ENCODE data around the gene CCDC149. TPM values are rescaled to one million over a fixed set of nuclear protein-coding genes. Genes with fewer than 3 reads are reported as not detected.
A peak's percentile ranks its signal among the peaks of the same experiment; 100 is the strongest.

CCDC149 gene
- total and polyA plus RNA-seq, 8 donors, result 18.8 to 26.1 (median 22.0) TPM

DNA sequence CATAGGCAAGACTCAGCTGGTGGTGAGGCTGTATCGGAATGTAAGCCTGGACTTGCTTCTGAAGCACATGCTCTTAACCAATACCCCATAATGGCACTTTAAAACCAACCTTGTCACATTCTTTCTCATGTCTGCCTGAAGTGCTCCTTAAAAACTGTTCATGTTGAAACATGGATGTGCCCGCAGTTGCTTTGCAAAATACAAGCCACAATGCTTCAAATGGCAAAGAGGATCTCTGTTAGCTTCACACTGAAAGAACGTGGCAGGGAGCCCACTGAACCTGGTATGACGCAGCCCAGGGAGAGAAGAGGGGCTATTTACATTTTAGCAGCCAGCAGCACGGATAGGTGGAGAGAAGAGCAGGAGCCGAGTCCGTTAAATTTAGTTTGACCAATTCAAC, 88.1 kb downstream of the CCDC149 start:
- Histone ChIP-seq H3K4me3 (no peak overlapping the region), H3K4me1 (no peaks in the 10 kb centered on the region), H3K36me3 (peaks cover 0 to 28% of the 10 kb centered on the region in 2 donors), H3K9me3 (no peaks in the 10 kb centered on the region), H3K27ac (no peak overlapping the region), H3K27me3 (no peaks in the 10 kb centered on the region)
- DNase-seq, result no peak
- ATAC-seq, result peak; percentile 92
- TF ChIP-seq CTCF (IDR thresholded peaks at IDR 0.05), result no peak
- intact Hi-C loops (cut with DNase I), result no loop called here

- Histone ChIP-seq H3K27ac (no peak overlapping the region), H3K27me3 (no peaks in the 10 kb centered on the region), H3K36me3 (peaks cover 0 to 36% of the 10 kb centered on the region in 2 donors), H3K4me1 (no peaks in the 10 kb centered on the region), H3K9me3 (no peaks in the 10 kb centered on the region), H3K4me3 (no peak overlapping the region)
- intact Hi-C loops (cut with DNase I), result no loop called here
- no peak for TF ChIP-seq CTCF (IDR thresholded peaks at IDR 0.05)
- DNase-seq (no peak), ATAC-seq (no peak)
Measured at GRCh38 chr4:24820541-24820940, 92.3 kb downstream of the CCDC149 start.

GRCh38 chr4:24816797-24817196, 96.0 kb downstream of the CCDC149 start:
- no peaks in the 10 kb centered on the region for H3K4me1 ChIP-seq
- H3K4me3 ChIP-seq, result no peak overlapping the region
- no peaks in the 10 kb centered on the region for H3K27me3 ChIP-seq
- intact Hi-C loops (cut with DNase I), result no loop called here
- DNase-seq (no peak), ATAC-seq (no peak)
- H3K36me3 ChIP-seq, result peaks cover 0 to 43% of the 10 kb centered on the region in 2 donors
- peaks cover 0 to 1% of the 10 kb centered on the region in 2 donors for H3K9me3 ChIP-seq
- no peak for TF ChIP-seq CTCF (IDR thresholded peaks at IDR 0.05)
- H3K27ac ChIP-seq, result no peak overlapping the region

DNA sequence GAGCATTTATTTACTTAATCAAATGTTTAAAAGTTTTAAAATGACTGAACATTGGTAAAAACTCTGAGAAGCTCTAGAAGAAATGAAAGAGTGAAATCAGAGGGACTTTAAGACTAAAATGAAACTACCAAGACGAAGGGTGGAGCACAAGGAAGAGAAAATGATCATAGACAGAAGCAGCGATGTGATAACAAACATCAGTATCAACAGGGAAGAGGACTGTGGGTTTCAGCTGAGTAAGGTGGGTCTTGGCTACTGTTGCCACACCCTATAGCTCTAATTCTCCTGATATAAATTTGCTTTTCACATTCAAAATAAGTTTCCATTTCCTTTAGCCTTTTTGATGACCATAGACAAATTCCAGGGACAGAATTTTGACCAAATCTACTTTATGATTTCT, 99.1 kb downstream of the CCDC149 start:
- intact Hi-C loops (cut with DNase I), result no loop called here
- H3K4me3 ChIP-seq, result no peak overlapping the region

More for the DNA sequence above, 99.1 kb downstream of the CCDC149 start:
- H3K36me3 ChIP-seq, result peaks cover 0 to 39% of the 10 kb centered on the region in 2 donors
- no peak for DNase-seq
- no peaks in the 10 kb centered on the region for H3K4me1 ChIP-seq
- peaks cover 0 to 2% of the 10 kb centered on the region in 2 donors for H3K9me3 ChIP-seq
- no peaks in the 10 kb centered on the region for H3K27me3 ChIP-seq
- ATAC-seq, result no peak
- no peak for TF ChIP-seq CTCF (IDR thresholded peaks at IDR 0.05)
- no peak overlapping the region for H3K27ac ChIP-seq

All from left lung (tissue), 10 donors.